HG03457 (cell line): ENCODE results near the gene MAN1A1.
A peak's percentile ranks its signal among the peaks of the same experiment; 100 is the strongest.
"Not testable (repeated sequence)": the region's sequence is repeated elsewhere in the genome, so short reads cannot be mapped to it uniquely, and the experiment has no call there.

Source experiments
- ATAC-seq: cut with Tn5 transposase; IDR thresholded peaks from one replicate; pipeline ENCODE4 v1.9.1; 2021; ENCODE audit warnings: moderate number of reproducible peaks; ENCODE audit not compliant: unreplicated experiment

The MAN1A1 gene

GRCh38 chr6:119349361-119350201 is at the start of gene MAN1A1:
TSS of gene MAN1A1 (minus strand) at chr6:119349761. CDS start at chr6:119349065, 696 bp downstream.
- ATAC-seq = peak; percentile 74

GRCh38 chr6:119395192-119395591 is 45.6 kb upstream of the MAN1A1 start:
- ATAC-seq = no peak

- no peak for ATAC-seq
Observed at GRCh38 chr6:119390247-119390793, 40.8 kb upstream of the MAN1A1 start.

GRCh38 chr6:119385994-119386393 is 36.4 kb upstream of the MAN1A1 start:
- no peak for ATAC-seq

GRCh38 chr6:119384444-119384843 is 34.9 kb upstream of the MAN1A1 start:
- ATAC-seq = no peak

- no peak for ATAC-seq
Observed at GRCh38 chr6:119379809-119380208, 30.2 kb upstream of the MAN1A1 start.

- ATAC-seq = not testable (repeated sequence)
Observed at GRCh38 chr6:119377043-119377442, 27.5 kb upstream of the MAN1A1 start.

- ATAC-seq = no peak
Observed at GRCh38 chr6:119370080-119370479, 20.5 kb upstream of the MAN1A1 start.

GRCh38 chr6:119368921-119369320 is 19.4 kb upstream of the MAN1A1 start:
- no peak for ATAC-seq

GRCh38 chr6:119361209-119361608 is 11.6 kb upstream of the MAN1A1 start:
- ATAC-seq = no peak

- ATAC-seq = no peak
Observed at GRCh38 chr6:119360262-119360915, 10.8 kb upstream of the MAN1A1 start.

GRCh38 chr6:119355890-119356289 is 6.3 kb upstream of the MAN1A1 start:
- no peak for ATAC-seq

GRCh38 chr6:119355157-119355556 is 5.6 kb upstream of the MAN1A1 start:
- ATAC-seq = no peak

- no peak for ATAC-seq
Observed at GRCh38 chr6:119353696-119354095, 4.1 kb upstream of the MAN1A1 start.

- ATAC-seq = no peak
Observed at GRCh38 chr6:119352001-119352400, 2.4 kb upstream of the MAN1A1 start.

- no peak for ATAC-seq
Observed at GRCh38 chr6:119350952-119351372, 1.4 kb upstream of the MAN1A1 start.

- peak; percentile 6 for ATAC-seq
Observed at GRCh38 chr6:119350202-119350951, 816 bp upstream of the MAN1A1 start.

- ATAC-seq = no peak
Observed at GRCh38 chr6:119348748-119349360, 707 bp downstream of the MAN1A1 start.

- ATAC-seq = peak; percentile 23
Observed at GRCh38 chr6:119348096-119348747, 1.3 kb downstream of the MAN1A1 start.

- peak; percentile 24 for ATAC-seq
Observed at GRCh38 chr6:119347466-119348095, 2.0 kb downstream of the MAN1A1 start.
